Natural killer cell (primary cell): ENCODE results near the gene DHDDS. TPM values are rescaled to one million over a fixed set of nuclear protein-coding genes. Genes with fewer than 3 reads are reported as not detected.
A peak's percentile ranks its signal among the peaks of the same experiment; 100 is the strongest.

Experiments
- ATAC-seq, 3 donors: fragments of 150-1000 bp in 2 of 3; fragments of 200-7000 bp in 1 of 3; cut with Tn5 transposase; 1 replicate in 1 of 3; 2 replicates in 2 of 3; pipeline ENCODE4 v1.10.0; 2021; ENCODE audit warnings: mild to moderate bottlenecking in 2 of 3, moderate library complexity in 2 of 3
- DNase-seq, 2 donors: peaks; one replicate each; pipeline versions ENCODE4 v3.0.0 to v3.0.0-alpha.2; 2013 to 2021; ENCODE audit warnings: mixed read lengths in 1 of 2
- H3K27ac ChIP-seq: one replicate; pipeline ENCODE4 v1.5.1; 2013; ENCODE audit warnings: mild to moderate bottlenecking, low read length
- H3K27me3 ChIP-seq: one replicate; pipeline ENCODE4 v1.6.1; 2013; ENCODE audit warnings: low read length; ENCODE audit not compliant: control insufficient read depth, insufficient read depth
- H3K36me3 ChIP-seq: one replicate; pipeline ENCODE4 v1.6.1; 2013; ENCODE audit warnings: low read length; ENCODE audit not compliant: control insufficient read depth, insufficient read depth
- H3K4me1 ChIP-seq: one replicate; pipeline ENCODE4 v1.6.1; 2013; ENCODE audit warnings: low read length; ENCODE audit not compliant: control insufficient read depth, insufficient read depth
- H3K4me3 ChIP-seq: one replicate; pipeline ENCODE4 v1.5.1; 2013; ENCODE audit warnings: low read length
- H3K9me3 ChIP-seq: one replicate; pipeline ENCODE4 v1.6.1; 2013; ENCODE audit warnings: low read length; ENCODE audit not compliant: control insufficient read depth, insufficient read depth
- H3K27ac Mint-ChIP-seq, 2 donors: one replicate each; pipeline ENCODE4 v1.8.0; 2022; ENCODE audit warnings: mild to moderate bottlenecking in 2 of 2, mixed read lengths in 2 of 2, moderate library complexity in 1 of 2
- H3K27me3 Mint-ChIP-seq, 2 donors: one replicate each; pipeline ENCODE4 v1.8.0; 2022; ENCODE audit warnings: low read depth in 2 of 2, mixed read lengths in 2 of 2
- H3K36me3 Mint-ChIP-seq: one replicate; pipeline ENCODE4 v1.8.0; 2022; ENCODE audit warnings: mixed read lengths
- H3K4me1 Mint-ChIP-seq, 2 donors: one replicate each; pipeline ENCODE4 v1.8.0; 2022; ENCODE audit warnings: mixed read lengths in 2 of 2
- H3K4me3 Mint-ChIP-seq: one replicate; pipeline ENCODE4 v1.8.0; 2022; ENCODE audit warnings: mild to moderate bottlenecking, moderate library complexity, mixed read lengths
- H3K9me3 Mint-ChIP-seq, 2 donors: one replicate each; pipeline ENCODE4 v1.8.0; 2022; ENCODE audit warnings: mixed read lengths in 2 of 2
- WGBS: methylation state at CpG from one replicate; pipeline ENCODE4 v1.1.7; 2013; ENCODE audit warnings: missing lambda C conversion rate; ENCODE audit not compliant: insufficient coverage; 5-methylcytosine and 5-hydroxymethylcytosine counted together
- intact Hi-C: fragments of 100-400 bp; cut with micrococcal nuclease; formaldehyde crosslinking; loops from one replicate; pipeline ENCODE4 v1.14.2; 2022
- total RNA-seq, 4 donors: library from RNA; stranded (reverse); fragments of 120-200 nt in 1 of 4; gene quantifications; one replicate each; pipeline versions ENCODE4 v1.2.3 to v1.2.4, GENCODE V29; 2013 to 2022
- TF ChIP-seq, protein P1 (sequence below): fragments of 200-600 bp; IDR thresholded peaks from one replicate; pipeline ENCODE4 v1.8.0; 2022; ENCODE audit warnings: antibody characterized with exemption

The DHDDS gene
- total RNA-seq, 3 donors from 2014 or later (not counting 1 experiment from before 2014, with no cell fraction given): 39.6 to 48.6 (median 43.4) TPM

GRCh38 chr1:26388791-26389445, 43.2 kb upstream of the DHDDS start:
- no peaks in the 10 kb centered on the region for H3K36me3 ChIP-seq
- no peaks in the 10 kb centered on the region for H3K9me3 ChIP-seq
- intact Hi-C loops: no loop called here
- DNase-seq (no peak), ATAC-seq (no peak)
- no peak overlapping the region for H3K27ac ChIP-seq
- WGBS: 91% methylated on average over 7 of the region's 7 CpGs
- Mint-ChIP-seq H3K27me3 (peaks cover 38 to 41% of the 10 kb centered on the region in 2 donors), H3K4me1 (peaks cover 41 to 51% of the 10 kb centered on the region in 2 donors), H3K27ac (peak overlapping the region in 1 of 2 donors; percentile 32), H3K36me3 (no peaks in the 10 kb centered on the region), H3K4me3 (no peak overlapping the region), H3K9me3 (no peaks in the 10 kb centered on the region)
- TF ChIP-seq, protein P1, sequence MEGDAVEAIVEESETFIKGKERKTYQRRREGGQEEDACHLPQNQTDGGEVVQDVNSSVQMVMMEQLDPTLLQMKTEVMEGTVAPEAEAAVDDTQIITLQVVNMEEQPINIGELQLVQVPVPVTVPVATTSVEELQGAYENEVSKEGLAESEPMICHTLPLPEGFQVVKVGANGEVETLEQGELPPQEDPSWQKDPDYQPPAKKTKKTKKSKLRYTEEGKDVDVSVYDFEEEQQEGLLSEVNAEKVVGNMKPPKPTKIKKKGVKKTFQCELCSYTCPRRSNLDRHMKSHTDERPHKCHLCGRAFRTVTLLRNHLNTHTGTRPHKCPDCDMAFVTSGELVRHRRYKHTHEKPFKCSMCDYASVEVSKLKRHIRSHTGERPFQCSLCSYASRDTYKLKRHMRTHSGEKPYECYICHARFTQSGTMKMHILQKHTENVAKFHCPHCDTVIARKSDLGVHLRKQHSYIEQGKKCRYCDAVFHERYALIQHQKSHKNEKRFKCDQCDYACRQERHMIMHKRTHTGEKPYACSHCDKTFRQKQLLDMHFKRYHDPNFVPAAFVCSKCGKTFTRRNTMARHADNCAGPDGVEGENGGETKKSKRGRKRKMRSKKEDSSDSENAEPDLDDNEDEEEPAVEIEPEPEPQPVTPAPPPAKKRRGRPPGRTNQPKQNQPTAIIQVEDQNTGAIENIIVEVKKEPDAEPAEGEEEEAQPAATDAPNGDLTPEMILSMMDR: no peak
- no peak overlapping the region for H3K4me3 ChIP-seq
- H3K4me1 ChIP-seq: peaks cover 55% of the 10 kb centered on the region
- peaks cover 10% of the 10 kb centered on the region for H3K27me3 ChIP-seq

GRCh38 chr1:26389604-26390247, 42.4 kb upstream of the DHDDS start:
- peaks cover 32 to 41% of the 10 kb centered on the region in 2 donors for H3K27me3 Mint-ChIP-seq
- Histone ChIP-seq H3K4me3 (no peak overlapping the region), H3K36me3 (no peaks in the 10 kb centered on the region), H3K9me3 (no peaks in the 10 kb centered on the region), H3K4me1 (peaks cover 49% of the 10 kb centered on the region), H3K27me3 (peaks cover 10% of the 10 kb centered on the region), H3K27ac (no peak overlapping the region)
- intact Hi-C loops: loop anchor here (2.0 to 10.0 kb wide), 4 partner anchors 67 to 285 kb away; partner anchors contain the start of genes C1orf232 and ZNF593
- H3K9me3 Mint-ChIP-seq: no peaks in the 10 kb centered on the region
- TF ChIP-seq, protein P1: no peak
- ATAC-seq (peak in 1 of 3 donors; percentile 33), DNase-seq (no peak)
- H3K36me3 Mint-ChIP-seq: no peaks in the 10 kb centered on the region
- H3K27ac Mint-ChIP-seq: peak overlapping the region in 1 of 2 donors; percentile 32
- WGBS: 75% methylated on average over 4 of the region's 4 CpGs
- H3K4me1 Mint-ChIP-seq: peaks cover 35 to 43% of the 10 kb centered on the region in 2 donors
- no peak overlapping the region for H3K4me3 Mint-ChIP-seq

GRCh38 chr1:26391450-26391849, 40.7 kb upstream of the DHDDS start:
- peaks cover 6% of the 10 kb centered on the region for H3K27me3 ChIP-seq
- peak; percentile 35 to 81 for DNase-seq
- Mint-ChIP-seq H3K4me1 (peaks cover 23 to 30% of the 10 kb centered on the region in 2 donors), H3K27ac (no peak overlapping the region), H3K36me3 (no peaks in the 10 kb centered on the region), H3K27me3 (peaks cover 28 to 34% of the 10 kb centered on the region in 2 donors), H3K9me3 (no peaks in the 10 kb centered on the region), H3K4me3 (peak overlapping the region; percentile 14)
- H3K9me3 ChIP-seq: no peaks in the 10 kb centered on the region
- peak; percentile 81 to 84 (median 83) for ATAC-seq
- TF ChIP-seq, protein P1: peak; percentile 77
- no peak overlapping the region for H3K4me3 ChIP-seq
- H3K36me3 ChIP-seq: no peaks in the 10 kb centered on the region
- H3K4me1 ChIP-seq: peaks cover 32% of the 10 kb centered on the region
- WGBS: 5% methylated on average over 3 of the region's 3 CpGs
- no peak overlapping the region for H3K27ac ChIP-seq
- intact Hi-C loops: loop anchor here (1.0 to 10.0 kb wide), 5 partner anchors 69 to 287 kb away; partner anchors contain the start of genes C1orf232 and ZNF593
